COR-L47 (cell line): Measurements from ENCODE around the gene PNPLA8.

Experiments
- DNase-seq: peaks from one replicate; lab custom pipeline; 2025; lab: John Stamatoyannopoulos, UW

PNPLA8 gene

GRCh38 chr7:108442039-108442568, 83.8 kb downstream of the PNPLA8 start:
- peak; percentile 52 for DNase-seq

- no peak for DNase-seq
Observed at GRCh38 chr7:108441392-108441955, 84.5 kb downstream of the PNPLA8 start.

GRCh38 chr7:108440613-108441012, 85.3 kb downstream of the PNPLA8 start:
- DNase-seq: no peak

- no peak for DNase-seq
Observed at GRCh38 chr7:108436906-108437305, 89.0 kb downstream of the PNPLA8 start.

GRCh38 chr7:108434010-108434409, 91.9 kb downstream of the PNPLA8 start:
- DNase-seq: no peak

- no peak for DNase-seq
Observed at GRCh38 chr7:108431099-108431498, 94.8 kb downstream of the PNPLA8 start.

GRCh38 chr7:108430664-108431063, 95.3 kb downstream of the PNPLA8 start:
- DNase-seq: no peak

- DNase-seq: no peak
Observed at GRCh38 chr7:108427766-108428165, 98.2 kb downstream of the PNPLA8 start.

GRCh38 chr7:108425714-108426275, 100.1 kb downstream of the PNPLA8 start:
- no peak for DNase-seq

GRCh38 chr7:108424013-108424412, 101.9 kb downstream of the PNPLA8 start:
- no peak for DNase-seq

GRCh38 chr7:108423089-108423989, 102.6 kb downstream of the PNPLA8 start:
- no peak for DNase-seq

- no peak for DNase-seq
Observed at GRCh38 chr7:108421720-108422331, 104.1 kb downstream of the PNPLA8 start.
